Lung (tissue), 12 donors: ENCODE results near the gene TCHP. TPM values are rescaled to one million over a fixed set of nuclear protein-coding genes. Genes with fewer than 3 reads are reported as not detected.
"Not testable (repeated sequence)": the region's sequence is repeated elsewhere in the genome, so short reads cannot be mapped to it uniquely, and the experiment has no call there.

Experiments used
- ATAC-seq: fragments of 200-7000 bp; cut with Tn5 transposase; one replicate; pipeline ENCODE4 v1.9.1; 2020; ENCODE audit warnings: moderate number of reproducible peaks; ENCODE audit not compliant: insufficient read depth, low FRiP score
- DNase-seq, 3 donors: peaks; one replicate each; pipeline ENCODE4 v3.0.0-alpha.2; 2013 to 2017
- H3K27ac ChIP-seq, 2 donors: one replicate each; pipeline ENCODE4 v1.5.1; 2013; ENCODE audit warnings: mild to moderate bottlenecking in 2 of 2, moderate library complexity in 2 of 2, control low read depth in 1 of 2, inconsistent platforms in 1 of 2, low read depth in 1 of 2, low read length in 1 of 2
- H3K27me3 ChIP-seq, 3 donors: one replicate each; pipeline ENCODE4 v1.5.1; 2013; ENCODE audit warnings: low read length in 2 of 3; ENCODE audit not compliant: control insufficient read depth in 3 of 3, insufficient read depth in 3 of 3
- H3K36me3 ChIP-seq, 4 donors: one replicate each; pipeline ENCODE4 v1.5.1; 2013; ENCODE audit warnings: low read length in 4 of 4, mild to moderate bottlenecking in 1 of 4, moderate library complexity in 1 of 4; ENCODE audit not compliant: control insufficient read depth in 4 of 4, insufficient read depth in 4 of 4
- H3K4me1 ChIP-seq, 5 donors: one replicate each; pipeline ENCODE4 v1.5.1; 2013; ENCODE audit warnings: low read length in 5 of 5, mild to moderate bottlenecking in 2 of 5, moderate library complexity in 1 of 5; ENCODE audit not compliant: control insufficient read depth in 5 of 5, insufficient read depth in 5 of 5
- H3K4me3 ChIP-seq: one replicate; pipeline ENCODE4 v1.5.1; 2013; ENCODE audit warnings: mild to moderate bottlenecking, control low read depth, moderate library complexity
- H3K9ac ChIP-seq, 2 donors: one replicate each; pipeline ENCODE4 v1.5.1; 2013; ENCODE audit warnings: low read length in 2 of 2, control low read depth in 1 of 2; ENCODE audit not compliant: insufficient read depth in 1 of 2
- H3K9me3 ChIP-seq, 4 donors: one replicate each; pipeline ENCODE4 v1.5.1; 2013; ENCODE audit warnings: low read length in 3 of 4, mild to moderate bottlenecking in 1 of 4, moderate library complexity in 1 of 4; ENCODE audit not compliant: control insufficient read depth in 4 of 4, insufficient read depth in 3 of 4
- CTCF ChIP-seq: IDR thresholded peaks from 2 replicates; pipeline ENCODE4 v1.5.1; 2012; ENCODE audit warnings: mild to moderate bottlenecking; ENCODE audit errors: control extremely low read depth, extremely low read depth
- WGBS, 2 donors: extraction: QIAGEN DNeasy Blood & Tissue Kit; methylation state at CpG; one replicate each; pipeline ENCODE4 v1.1.7; 2013; 5-methylcytosine and 5-hydroxymethylcytosine counted together
- polyA plus RNA-seq, 2 donors: library from polyadenylated mRNA; stranded (reverse); fragments of 200-250 nt; gene quantifications; one replicate each; pipeline ENCODE4 v1.2.1, GENCODE V29; 2013
- total RNA-seq, 2 donors: library from RNA; depleted of rRNA in 1 of 2; stranded (reverse); fragments of >200 nt in 1 of 2; gene quantifications; one replicate each; pipeline ENCODE4 v1.2.1, GENCODE V29; 2014 to 2021
- donor health status: control.
- donor health status: control.
- donor health status: Bipolar disorder and iron deficiency.
- donor health status: healthy.
- donor health status: DM: yes; HTN: yes; CAD: no.

The TCHP gene
- total and polyA plus RNA-seq, 4 donors: 10.4 to 17.5 (median 12.0) TPM

- Histone ChIP-seq H3K9me3 (no peaks in the 10 kb centered on the region), H3K9ac (no peak overlapping the region), H3K27me3 (no peaks in the 10 kb centered on the region), H3K4me3 (no peak overlapping the region), H3K4me1 (peaks cover 0 to 14% (median 4%) of the 10 kb centered on the region in 5 donors), H3K36me3 (no peaks in the 10 kb centered on the region), H3K27ac (no peak overlapping the region)
- 84 to 87% methylated on average over 6 of the region's 6 CpGs for WGBS, 2 donors
- DNase-seq (no peak), ATAC-seq (no peak)
- no peak for TF ChIP-seq CTCF
These were observed 3.0 kb upstream of the TCHP start for GRCh38 chr12:109897029-109897428.

GRCh38 chr12:109899345-109899744 is 729 bp upstream of the TCHP start:
- H3K27me3 ChIP-seq, ATAC-seq, DNase-seq, H3K27ac ChIP-seq, H3K9me3 ChIP-seq, H3K4me3 ChIP-seq: not testable (repeated sequence)
- WGBS, 2 donors: 93 to 96% methylated on average over 15 of the region's 15 CpGs
- Histone ChIP-seq H3K9ac (peak overlapping the region; percentile 44 to 70), H3K36me3 (peaks cover 5 to 14% (median 10%) of the 10 kb centered on the region in 4 donors), H3K4me1 (peaks cover 0 to 14% (median 4%) of the 10 kb centered on the region in 5 donors)

GRCh38 chr12:109900752-109901580 is 892 bp downstream of the TCHP start:
- Histone ChIP-seq H3K9me3 (no peaks in the 10 kb centered on the region), H3K4me3 (peak overlapping the region; percentile 83), H3K27me3 (no peaks in the 10 kb centered on the region), H3K9ac (peak overlapping the region; percentile 68 to 70), H3K4me1 (peaks cover 0 to 14% (median 4%) of the 10 kb centered on the region in 5 donors), H3K36me3 (peaks cover 11 to 20% (median 16%) of the 10 kb centered on the region in 4 donors), H3K27ac (peak overlapping the region in 1 of 2 donors; percentile 89)
- ATAC-seq: no peak
- WGBS, 2 donors: 5 to 6% methylated on average over 16 of the region's 16 CpGs
- peak; percentile 23 to 42 (median 38) for DNase-seq
- TF ChIP-seq CTCF: no peak

- TF ChIP-seq CTCF: no peak
- ATAC-seq (no peak), DNase-seq (no peak)
- Histone ChIP-seq H3K27me3 (no peaks in the 10 kb centered on the region), H3K9me3 (no peaks in the 10 kb centered on the region), H3K4me1 (peaks cover 0 to 14% (median 4%) of the 10 kb centered on the region in 5 donors), H3K27ac (no peak overlapping the region), H3K4me3 (no peak overlapping the region), H3K36me3 (peaks cover 20 to 40% (median 25%) of the 10 kb centered on the region in 4 donors), H3K9ac (no peak overlapping the region)
- 88 to 91% methylated on average over 15 of the region's 15 CpGs for WGBS, 2 donors
These were observed 2.9 kb downstream of the TCHP start for GRCh38 chr12:109902891-109903418.
